Left forelimb (tissue), 1 donor: Measurements from ENCODE around the gene DNAH5.
"Not testable (repeated sequence)": the region's sequence is repeated elsewhere in the genome, so short reads cannot be mapped to it uniquely, and the experiment has no call there.

Experiments
- DNase-seq: peaks from one replicate; pipeline ENCODE4 v3.0.0-alpha.2; 2018; ENCODE audit warnings: low spot score

DNAH5 gene

GRCh38 chr5:13944560-13945199 lies at the start of gene DNAH5:
DNAH5 (minus strand) TSS chr5:13944688; CDS start chr5:13944438, 250 bp downstream.
- no peak for DNase-seq

DNA sequence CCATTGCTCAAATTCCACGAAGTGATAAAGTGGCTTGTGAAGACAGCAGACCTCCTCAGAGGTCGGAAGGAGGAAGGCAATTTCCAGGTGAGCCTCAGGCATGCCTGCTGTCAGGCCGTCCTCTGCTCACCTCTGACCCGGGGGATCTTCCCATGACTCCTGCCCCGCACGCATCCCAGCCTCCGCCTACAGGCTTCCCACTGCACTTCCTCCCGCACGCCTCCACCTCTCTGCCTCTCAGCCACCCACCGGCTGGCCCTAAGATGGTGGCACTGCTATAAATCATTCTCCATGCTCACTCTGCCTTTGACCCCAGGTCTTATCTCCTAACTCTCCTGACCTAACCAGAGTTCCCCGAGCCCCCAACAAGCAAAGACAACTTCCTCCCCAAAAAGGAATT lies 49.4 kb upstream of the DNAH5 start:
- no peak for DNase-seq

DNA sequence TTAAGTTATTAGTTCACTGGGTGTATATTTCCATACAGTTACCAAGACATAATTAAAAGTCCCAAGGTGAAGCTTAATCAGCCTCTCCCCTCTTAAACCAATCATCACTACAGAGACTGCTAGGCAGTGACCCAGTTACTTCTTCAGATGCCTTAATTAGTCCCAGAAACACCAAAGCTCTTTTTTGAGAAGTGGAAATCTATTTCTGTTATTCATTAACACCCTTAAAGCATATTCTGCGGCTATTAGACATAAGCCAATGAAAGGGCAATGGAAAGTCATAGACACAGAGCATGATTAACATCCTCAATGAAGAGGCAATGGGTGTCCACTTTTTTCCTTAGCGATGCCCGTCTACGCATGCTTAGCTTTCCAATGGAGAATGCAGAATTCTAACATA lies 48.3 kb upstream of the DNAH5 start:
- DNase-seq, result no peak

GRCh38 chr5:13991365-13991764 lies 46.9 kb upstream of the DNAH5 start:
- no peak for DNase-seq

GRCh38 chr5:13990896-13991295 lies 46.4 kb upstream of the DNAH5 start:
- DNase-seq, result no peak

- DNase-seq, result no peak
Observed at GRCh38 chr5:13989832-13990231, 45.3 kb upstream of the DNAH5 start.

GRCh38 chr5:13987843-13988464 lies 43.5 kb upstream of the DNAH5 start:
- DNase-seq, result no peak

- DNase-seq, result no peak
Observed at GRCh38 chr5:13985731-13986418, 41.4 kb upstream of the DNAH5 start.

DNA sequence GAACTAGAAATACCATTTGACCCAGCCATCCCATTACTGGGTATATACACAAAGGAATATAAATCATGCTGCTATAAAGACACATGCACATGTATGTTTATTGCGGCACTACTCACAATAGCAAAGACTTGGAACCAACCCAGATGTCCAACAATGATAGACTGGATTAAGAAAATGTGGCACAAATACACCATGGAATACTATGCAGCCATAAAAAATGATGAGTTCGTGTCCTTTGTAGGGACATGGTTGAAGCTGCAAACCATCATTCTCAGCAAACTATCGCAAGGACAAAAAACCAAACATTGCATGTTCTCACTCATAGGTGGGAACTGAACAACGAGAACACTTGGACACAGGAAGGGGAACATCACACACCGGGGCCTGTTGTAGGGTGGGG lies 40.4 kb upstream of the DNAH5 start:
- DNase-seq, result not testable (repeated sequence)

DNA sequence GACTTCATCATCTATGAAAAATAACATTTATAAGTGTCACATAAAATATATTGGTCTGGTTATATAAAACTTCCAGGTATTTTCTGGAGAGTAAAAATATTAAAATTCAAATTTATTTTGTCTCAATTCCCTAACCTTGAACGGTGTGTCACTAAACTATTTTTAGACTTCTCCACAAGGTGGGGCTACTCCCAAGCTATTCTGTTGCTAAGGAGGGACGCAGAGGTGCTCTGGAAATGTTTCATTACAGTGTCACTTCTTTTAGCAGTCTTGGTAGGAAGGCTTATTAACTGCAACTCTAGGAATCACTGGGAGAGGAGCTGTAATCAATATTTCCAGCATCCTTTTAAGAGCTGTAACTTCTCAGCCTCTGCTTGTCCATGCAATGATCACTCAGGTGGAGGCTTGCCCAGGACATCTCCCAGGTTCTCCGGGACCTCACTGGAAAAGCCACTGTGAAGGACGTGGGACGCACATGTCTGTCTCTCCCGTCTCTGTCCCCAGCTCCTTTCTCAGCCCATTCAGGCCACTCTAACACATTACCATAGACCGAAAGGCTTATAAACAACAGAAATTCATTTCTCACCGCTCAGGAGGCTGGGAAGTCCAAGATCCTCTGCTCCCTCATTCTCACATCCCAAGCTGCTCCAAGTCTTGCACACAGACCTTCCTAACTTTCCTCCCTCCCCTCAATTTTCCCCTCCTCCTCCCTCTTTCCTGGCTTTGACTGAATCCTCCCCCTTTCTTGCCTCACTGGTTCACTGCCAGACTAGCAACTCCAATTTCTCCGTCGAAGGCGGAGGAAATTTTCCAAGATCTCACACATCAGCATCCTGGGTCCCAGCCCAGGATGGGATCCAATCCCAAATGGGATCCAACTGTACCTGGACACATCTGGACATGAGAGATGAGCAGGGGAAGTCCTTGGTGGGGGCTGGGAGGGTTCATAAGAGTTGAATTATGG lies 32.7 kb upstream of the DNAH5 start:
- no peak for DNase-seq

- DNase-seq, result no peak
Observed at GRCh38 chr5:13976223-13976622, 31.7 kb upstream of the DNAH5 start.

DNA sequence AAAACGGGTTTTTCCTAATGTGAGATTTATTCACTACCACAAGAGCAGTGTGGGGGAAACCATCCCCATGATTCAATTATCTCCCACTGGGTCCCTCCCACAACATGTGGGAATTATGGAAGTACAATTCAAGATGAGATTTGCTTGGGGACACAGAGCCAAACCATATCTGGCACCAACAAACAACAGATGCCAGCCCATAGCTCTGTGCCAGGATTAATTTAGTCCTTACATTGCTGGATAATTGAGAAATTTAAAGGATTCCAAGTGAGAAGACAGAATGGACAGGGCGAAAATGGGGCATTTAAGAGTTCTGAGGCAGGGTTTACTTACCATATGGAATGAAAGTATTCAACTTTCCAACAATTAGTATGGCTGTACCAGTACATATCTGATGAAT lies 30.8 kb upstream of the DNAH5 start:
- no peak for DNase-seq

DNA sequence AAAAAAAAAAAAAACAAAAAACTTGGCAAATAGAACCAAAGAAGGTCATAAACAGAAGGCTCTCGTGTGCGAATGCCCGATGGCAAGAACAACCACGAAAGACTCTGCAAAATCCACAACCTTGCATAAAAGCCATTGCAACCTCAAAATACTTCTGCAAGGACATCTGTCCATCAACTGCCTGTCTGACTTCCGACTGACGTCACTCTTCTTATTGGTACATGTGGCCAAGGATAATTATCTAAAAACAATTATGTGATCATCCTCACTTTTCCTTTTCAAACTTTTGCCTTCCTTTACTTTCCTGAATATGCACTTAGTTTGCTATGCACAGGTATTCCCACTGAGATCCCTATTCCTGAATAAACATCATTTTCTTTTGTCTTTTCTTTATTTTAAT lies 29.2 kb upstream of the DNAH5 start:
- DNase-seq, result no peak

- no peak for DNase-seq
Observed at GRCh38 chr5:13972029-13972428, 27.5 kb upstream of the DNAH5 start.

- no peak for DNase-seq
Observed at GRCh38 chr5:13957032-13957645, 12.7 kb upstream of the DNAH5 start.

DNA sequence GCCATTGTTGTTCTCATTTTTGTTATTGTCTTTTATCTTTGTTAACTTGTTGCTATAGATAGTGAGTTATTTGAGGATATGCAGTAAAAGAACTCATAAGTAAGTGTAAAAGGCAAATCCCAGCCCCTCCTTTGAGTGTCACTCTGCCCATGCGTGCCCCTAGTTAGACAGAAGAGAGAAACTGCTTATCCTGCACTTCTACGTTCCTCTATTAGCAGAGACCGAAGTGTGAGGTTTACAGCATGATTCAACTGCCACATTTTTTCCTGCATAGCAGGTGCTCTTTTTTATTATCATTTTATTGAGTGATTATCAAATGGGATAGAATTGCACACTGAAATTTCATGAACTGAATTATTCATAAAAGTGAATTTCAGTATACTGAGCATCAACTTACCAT lies 12.0 kb upstream of the DNAH5 start:
- no peak for DNase-seq

DNA sequence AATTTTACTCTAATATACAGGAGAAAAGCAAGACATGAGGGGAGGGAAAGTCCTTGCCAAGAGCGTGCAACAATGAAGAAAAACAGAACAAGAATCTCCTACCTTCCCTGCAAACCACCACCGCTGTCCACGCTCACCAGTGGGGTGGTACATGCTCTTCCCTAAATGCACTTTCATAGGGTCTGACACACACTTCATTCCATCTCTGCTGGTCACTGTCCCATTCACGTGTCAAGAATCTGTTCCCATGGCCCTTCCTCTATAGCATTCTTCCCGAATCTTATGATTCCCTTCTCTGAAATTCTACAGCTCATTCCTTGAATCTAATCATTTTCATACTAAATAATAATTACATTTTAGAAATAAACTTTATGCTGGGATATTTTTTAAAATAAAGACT lies 11.4 kb upstream of the DNAH5 start:
- no peak for DNase-seq

DNA sequence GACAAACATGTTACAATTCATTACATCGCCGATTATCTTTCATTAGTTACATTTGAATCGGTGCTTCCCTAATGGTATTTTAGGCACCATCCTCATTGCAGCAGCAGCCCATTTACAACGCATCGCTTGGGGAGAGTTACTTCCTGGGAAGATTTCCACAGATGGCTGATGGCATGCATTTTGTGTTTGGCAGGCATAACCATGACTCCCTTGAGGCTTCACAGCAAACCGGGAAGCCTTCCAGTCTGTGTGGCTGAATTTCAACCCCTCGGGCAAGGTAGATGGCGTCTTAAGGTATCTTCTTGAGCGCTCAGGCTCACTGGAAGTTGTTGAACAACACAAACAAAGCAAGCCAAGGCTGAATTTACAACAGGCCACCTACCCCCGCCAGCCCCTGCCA lies 1.6 kb upstream of the DNAH5 start:
- no peak for DNase-seq

DNA sequence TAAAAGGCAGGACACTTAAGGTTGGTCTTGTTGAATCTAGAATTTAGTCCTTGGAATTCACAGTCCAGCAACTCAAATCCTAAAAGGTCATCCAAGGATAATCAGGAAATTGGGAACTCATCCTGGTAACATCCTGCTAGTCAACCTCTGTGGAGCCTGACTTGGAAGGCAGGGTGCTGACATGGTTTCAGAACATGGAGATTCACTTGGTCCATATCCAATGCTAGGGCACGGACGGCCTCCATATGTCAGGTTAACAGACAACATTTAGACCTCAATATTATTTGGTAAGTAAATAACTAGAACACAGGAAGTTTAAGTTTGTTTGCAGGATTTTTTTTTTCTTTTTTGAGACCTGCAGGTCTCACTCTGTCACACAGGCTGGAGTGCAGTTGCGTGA lies 783 bp upstream of the DNAH5 start:
- DNase-seq, result no peak

- no peak for DNase-seq
Observed at GRCh38 chr5:13943676-13944075, 812 bp downstream of the DNAH5 start.

GRCh38 chr5:13941468-13941867 lies 3.0 kb downstream of the DNAH5 start:
- no peak for DNase-seq

DNA sequence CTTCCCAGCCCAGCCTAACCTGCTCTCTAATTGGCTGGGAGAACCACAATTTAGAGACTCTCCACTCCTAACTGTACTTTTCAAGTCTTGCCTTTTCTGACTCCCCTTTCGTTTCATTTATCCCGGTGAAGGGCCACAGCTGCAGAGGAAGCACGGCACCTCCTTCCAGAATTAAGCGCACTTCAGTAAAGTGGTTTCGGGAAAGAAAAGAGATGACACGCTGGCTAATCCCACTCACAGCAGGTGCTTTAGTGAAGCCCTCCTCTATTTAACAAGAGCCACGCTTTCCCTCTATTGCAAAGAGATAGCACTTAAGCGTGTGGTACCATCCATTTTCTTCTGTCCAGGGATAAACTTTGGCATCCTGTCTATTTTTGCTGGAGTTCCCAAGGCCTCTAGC lies 4.8 kb downstream of the DNAH5 start:
- DNase-seq, result no peak
